SU-DHL-6 (cell line): ENCODE results near the gene TMEM151A.

Source experiments
- CTCF ChIP-seq: fragments of 200-600 bp; sonication (generic); IDR thresholded peaks from one replicate; pipeline ENCODE4 v1.5.1; 2017; ENCODE audit warnings: antibody characterized with exemption, mild to moderate bottlenecking, low read length, moderate library complexity; ENCODE audit not compliant: insufficient read depth, poor library complexity, severe bottlenecking
- EZH2phosphoT487 ChIP-seq: fragments of 200-600 bp; sonication (generic), shearing (Covaris generic); conservative IDR thresholded peaks from 2 replicates; pipeline ENCODE4 v1.6.1; 2018; ENCODE audit warnings: mild to moderate bottlenecking, antibody characterized with exemption, low read length, moderate library complexity, mixed read lengths

- TF ChIP-seq CTCF: no peak
- no peak for TF ChIP-seq EZH2phosphoT487
Measured at GRCh38 chr11:66339686-66340483, 48.2 kb downstream of the TMEM151A start.
